ENCODE measurements around the gene ROGDI.

The ROGDI gene

GRCh38 chr16:4750896-4751295 is 51.5 kb downstream of the ROGDI start:
- Histone ChIP-seq H3K9ac (ENCODE audit: low read depth, low read length) (no peak overlapping the region), H3K4me1 (ENCODE audit: insufficient read depth, low read length) (no peaks in the 10 kb centered on the region), H3K36me3 (ENCODE audit: insufficient read depth, low read length) (peaks cover 12% of the 10 kb centered on the region), H3K9me3 (ENCODE audit: control insufficient read depth, insufficient read depth, low read length) (peaks cover 4% of the 10 kb centered on the region)

GRCh38 chr16:4749700-4750257 is 52.7 kb downstream of the ROGDI start:
- H3K9ac ChIP-seq (ENCODE audit: low read depth, low read length): no peak overlapping the region
- H3K9me3 ChIP-seq (ENCODE audit: control insufficient read depth, insufficient read depth, low read length): no peaks in the 10 kb centered on the region
- H3K36me3 ChIP-seq (ENCODE audit: insufficient read depth, low read length): peaks cover 4% of the 10 kb centered on the region; the same call in 1 of the 2 replicates

GRCh38 chr16:4748682-4749411 is 53.6 kb downstream of the ROGDI start:
- no peaks in the 10 kb centered on the region for H3K9me3 ChIP-seq (ENCODE audit: control insufficient read depth, insufficient read depth, low read length)
- no peak overlapping the region for H3K9ac ChIP-seq (ENCODE audit: low read depth, low read length)
- peaks cover 4% of the 10 kb centered on the region; the same call in 1 of the 2 replicates for H3K36me3 ChIP-seq (ENCODE audit: insufficient read depth, low read length)

More at GRCh38 chr16:4749700-4750257, 52.7 kb downstream of the ROGDI start:
- H3K4me1 ChIP-seq (ENCODE audit: insufficient read depth, low read length): peaks cover 4% of the 10 kb centered on the region; the same call in 1 of the 2 replicates

DNA sequence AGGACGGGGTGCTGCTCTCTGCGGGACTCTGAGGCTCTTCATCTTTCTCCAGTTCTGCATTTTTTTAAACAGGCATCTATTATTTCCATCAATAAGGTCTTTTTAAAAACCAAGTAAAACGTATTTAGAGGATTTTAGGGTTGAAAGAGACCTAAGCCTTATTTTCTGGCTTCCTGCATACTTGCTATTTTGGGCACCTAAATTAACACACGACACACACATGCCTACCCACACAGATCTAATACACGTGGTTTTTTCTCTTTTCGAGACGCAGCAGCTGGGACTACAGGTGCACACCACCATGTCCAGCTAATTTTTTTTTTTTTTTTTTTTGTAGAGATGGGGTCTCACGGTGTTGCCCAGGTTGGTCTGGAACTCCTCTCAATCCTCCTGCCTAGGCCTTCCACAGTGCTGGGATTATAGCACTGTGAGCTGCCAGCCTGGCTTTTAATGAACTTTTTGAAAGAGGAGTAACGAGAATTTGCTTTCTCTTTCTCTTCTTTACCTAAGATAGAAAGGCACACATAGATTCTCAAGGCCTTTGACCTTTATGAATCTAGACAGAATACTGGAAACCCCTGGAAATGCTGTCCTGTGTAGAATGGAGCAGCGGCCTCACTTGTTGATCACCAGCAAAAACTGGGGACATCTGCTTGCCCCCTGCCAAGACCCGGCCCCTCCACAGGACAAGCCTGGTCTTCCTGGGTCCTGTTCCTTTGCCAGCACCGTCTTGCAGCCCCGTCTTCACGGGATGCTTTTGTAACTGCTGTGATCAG is 54.3 kb downstream of the ROGDI start:
- Histone ChIP-seq H3K36me3 (ENCODE audit: insufficient read depth, low read length) (peaks cover 4% of the 10 kb centered on the region; the same call in 1 of the 2 replicates), H3K4me1 (ENCODE audit: insufficient read depth, low read length) (peaks cover 15% of the 10 kb centered on the region; the same call in 1 of the 2 replicates), H3K9me3 (ENCODE audit: control insufficient read depth, insufficient read depth, low read length) (no peaks in the 10 kb centered on the region), H3K9ac (ENCODE audit: low read depth, low read length) (no peak overlapping the region)

More at GRCh38 chr16:4748682-4749411, 53.6 kb downstream of the ROGDI start:
- H3K4me1 ChIP-seq (ENCODE audit: insufficient read depth, low read length): peaks cover 10% of the 10 kb centered on the region; the same call in 1 of the 2 replicates

GRCh38 chr16:4746991-4747574 is 55.4 kb downstream of the ROGDI start:
- Histone ChIP-seq H3K9ac (ENCODE audit: low read depth, low read length) (no peak overlapping the region), H3K9me3 (ENCODE audit: control insufficient read depth, insufficient read depth, low read length) (no peaks in the 10 kb centered on the region), H3K4me1 (ENCODE audit: insufficient read depth, low read length) (peaks cover 22% of the 10 kb centered on the region), H3K36me3 (ENCODE audit: insufficient read depth, low read length) (peaks cover 4% of the 10 kb centered on the region; the same call in 1 of the 2 replicates)
